SK-N-SH treated with all-trans-retinoic acid at 6 μM for 48 hours (cell line): ENCODE data around the gene EPB41L4A.

Source experiments
- ISL1 ChIP-seq: fragments of 250-450 bp; sonication (Bioruptor Pico); IDR thresholded peaks from 2 replicates; pipeline ENCODE4 v2.1.2; 2022; ENCODE audit warnings: mild to moderate bottlenecking, moderate library complexity
- ZFP30 ChIP-seq: fragments of 450-650 bp; formaldehyde crosslinking; IDR thresholded peaks from 2 replicates; pipeline ENCODE4 v1.5.0; 2022; ENCODE audit warnings: mild to moderate bottlenecking, moderate library complexity
- ZNF565 ChIP-seq: fragments of 450-650 bp; formaldehyde crosslinking; conservative IDR thresholded peaks from 2 replicates; pipeline ENCODE4 v1.5.0; 2020; ENCODE audit warnings: low read depth, mild to moderate bottlenecking, moderate library complexity
- ZNF8 ChIP-seq: fragments of 450-650 bp; formaldehyde crosslinking; IDR thresholded peaks from 2 replicates; pipeline ENCODE4 v1.5.0; 2020; ENCODE audit warnings: mild to moderate bottlenecking, moderate library complexity

DNA sequence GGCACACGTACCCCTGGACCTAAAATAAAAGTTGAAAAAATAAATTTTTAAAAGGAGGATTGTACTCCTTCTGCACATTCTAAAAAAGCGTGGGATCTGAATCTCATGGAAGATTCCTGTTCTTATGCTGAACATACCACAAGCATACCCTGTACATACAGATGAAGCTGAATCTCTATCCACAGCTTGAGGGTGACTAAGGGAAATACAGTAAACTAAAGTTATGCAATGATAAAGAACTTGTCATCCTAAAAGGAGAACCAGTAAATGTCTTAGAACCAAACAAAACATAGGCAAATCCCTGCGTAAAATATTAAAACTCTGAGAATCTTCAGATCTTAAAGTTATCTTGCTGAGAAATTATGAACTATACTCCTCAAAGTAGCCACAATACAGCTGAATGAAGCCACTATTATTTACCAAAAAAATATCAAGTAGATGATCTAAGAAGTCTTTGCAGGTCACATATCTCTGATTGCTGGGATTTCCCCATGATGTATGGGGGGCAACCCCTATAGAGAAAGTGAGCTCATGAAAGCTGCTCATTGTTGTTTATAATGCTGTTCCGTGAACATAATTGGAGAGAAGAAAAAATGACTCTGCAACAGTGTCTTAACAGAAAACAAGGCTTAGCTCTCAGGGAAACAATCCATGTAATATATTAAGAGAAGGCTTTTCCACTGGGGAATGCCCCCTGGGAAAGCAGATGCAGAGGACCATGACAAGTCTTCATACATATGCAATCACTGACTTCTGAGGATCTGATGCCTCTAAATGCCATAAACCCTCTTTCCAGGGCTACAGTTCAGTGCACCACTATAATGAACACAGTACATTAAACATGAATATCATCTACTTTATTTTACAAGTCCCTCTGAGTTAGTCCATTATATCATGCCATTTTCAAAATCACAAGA, 210.1 kb downstream of the EPB41L4A start:
- TF ChIP-seq ZFP30: no peak
- TF ChIP-seq ISL1 (CRISPR knock-in tag): no peak
- no peak for TF ChIP-seq ZNF565 (CRISPR knock-in tag)
- TF ChIP-seq ZNF8: no peak
